GM12891 (cell line): Measurements from ENCODE around the gene NOTCH1.
A peak's percentile ranks its signal among the peaks of the same experiment; 100 is the strongest.

Experiments
- PAX5 ChIP-seq: IDR thresholded peaks from 2 replicates; pipeline ENCODE4 v1.6.1; 2011; ENCODE audit warnings: low read length, moderate library complexity, mild to moderate bottlenecking; ENCODE audit not compliant: insufficient read depth, severe bottlenecking
- POLR2A ChIP-seq: IDR thresholded peaks from 2 replicates; pipeline ENCODE4 v1.6.1; 2011; ENCODE audit warnings: low read depth, low read length, control low read depth
- POLR2AphosphoS5 ChIP-seq: IDR thresholded peaks from 2 replicates; pipeline ENCODE4 v1.6.1; 2011; ENCODE audit warnings: low read depth, low read length, control low read depth
- POU2F2 ChIP-seq: IDR thresholded peaks from 2 replicates; pipeline ENCODE4 v1.6.1; 2011; ENCODE audit warnings: low read depth, mild to moderate bottlenecking, control low read depth, low read length, moderate library complexity
- SPI1 ChIP-seq: IDR thresholded peaks from 2 replicates; pipeline ENCODE4 v1.6.1; 2011; ENCODE audit warnings: low read depth, low read length, control low read depth
- TAF1 ChIP-seq: IDR thresholded peaks from 2 replicates; pipeline ENCODE4 v1.6.1; 2011; ENCODE audit warnings: low read depth, low read length, control low read depth

DNA sequence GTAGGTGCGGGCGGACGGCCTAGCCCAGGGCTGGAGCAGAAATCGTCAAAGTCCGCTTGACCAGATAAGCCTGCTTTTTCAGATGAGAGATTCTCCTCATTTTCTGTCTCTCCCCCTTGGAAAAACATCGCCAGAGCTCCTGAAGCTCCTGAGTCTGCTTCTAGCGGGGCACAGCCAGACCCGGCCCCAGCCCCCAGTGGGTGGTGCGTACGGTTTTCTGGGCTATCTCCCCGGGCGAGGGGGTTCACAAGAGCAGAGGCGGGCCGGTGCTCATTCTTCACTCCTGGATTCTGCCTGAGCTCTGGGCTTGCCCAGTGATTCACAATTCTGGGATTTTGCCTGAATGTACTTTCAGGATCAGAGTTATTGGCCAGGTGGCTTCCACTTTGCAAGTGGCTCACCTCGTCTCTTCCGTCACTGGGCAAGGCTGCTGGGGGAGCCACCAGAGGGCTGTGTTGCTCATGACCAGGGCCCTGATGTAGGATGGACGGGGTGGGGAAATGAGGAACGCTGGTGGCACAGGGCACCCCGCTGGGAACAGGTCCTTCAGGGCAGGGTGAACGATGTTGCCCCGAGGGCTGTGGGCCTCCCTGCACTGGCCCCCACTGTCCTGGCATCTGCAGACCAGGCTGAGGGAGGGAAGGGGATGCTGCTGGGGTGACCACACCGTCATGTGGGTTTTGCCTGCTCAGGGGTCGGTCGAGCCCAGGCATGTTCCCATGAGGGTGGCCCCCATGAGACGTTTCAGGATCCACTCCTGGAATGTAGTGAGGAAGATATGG, 69.3 kb downstream of the NOTCH1 start:
- TF ChIP-seq POLR2A: 0 out of 2 replicates have a peak, but pooled peaks have one; percentile 25
- no peak for TF ChIP-seq SPI1
- 0 out of 2 replicates have a peak, but pooled peaks have one; percentile 36 for TF ChIP-seq POLR2AphosphoS5
- no peak for TF ChIP-seq PAX5
- no peak for TF ChIP-seq TAF1
- no peak for TF ChIP-seq POU2F2
